ENCODE results near the gene SMO. TPM values are rescaled to one million over a fixed set of nuclear protein-coding genes. Genes with fewer than 3 reads are reported as not detected.
A peak's percentile ranks its signal among the peaks of the same experiment; 100 is the strongest.
"Not testable (repeated sequence)": the region's sequence is repeated elsewhere in the genome, so short reads cannot be mapped to it uniquely, and the experiment has no call there.

Gene SMO
- total and polyA plus RNA-seq, 12 donors, result 1.7 to 8.3 (median 4.9) TPM

DNA sequence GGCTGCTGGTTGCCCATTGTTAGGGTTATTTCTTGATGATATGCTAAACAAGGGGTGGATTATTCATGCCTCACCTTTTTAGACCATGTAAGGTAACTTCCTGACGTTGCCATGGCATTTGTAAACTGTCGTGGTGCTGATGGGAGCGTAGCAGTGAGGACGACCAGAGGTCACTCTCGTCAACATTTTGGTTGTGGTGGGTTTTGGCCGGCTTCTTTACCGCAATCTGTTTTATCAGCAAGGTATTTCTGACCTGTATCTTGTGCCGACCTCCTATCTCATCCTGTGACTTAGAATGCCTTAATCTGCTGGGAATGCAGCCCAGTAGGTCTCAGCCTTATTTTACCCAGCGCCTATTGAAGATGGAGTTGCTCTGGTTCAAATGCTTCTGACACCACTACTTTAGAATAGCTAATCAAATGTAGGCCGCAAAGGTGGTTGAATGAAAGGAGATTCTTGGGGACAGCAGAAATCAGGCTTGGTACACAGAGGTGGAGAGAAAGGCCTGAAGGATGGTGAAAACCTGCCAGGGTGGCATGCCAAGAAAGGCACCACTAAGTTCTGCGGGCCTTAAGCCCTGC is 17.9 kb upstream of the SMO start:
- Histone ChIP-seq H3K27me3 (peaks cover 0 to 8% (median 0%) of the 10 kb centered on the region in 7 donors), H3K36me3 (no peaks in the 10 kb centered on the region), H3K27ac (no peak overlapping the region), H3K4me3 (peak overlapping the region in 1 of 10 donors; percentile 56), H3K4me1 (peaks cover 0 to 19% (median 10%) of the 10 kb centered on the region in 9 donors), H3K9me3 (no peaks in the 10 kb centered on the region)
- TF ChIP-seq, protein P1, sequence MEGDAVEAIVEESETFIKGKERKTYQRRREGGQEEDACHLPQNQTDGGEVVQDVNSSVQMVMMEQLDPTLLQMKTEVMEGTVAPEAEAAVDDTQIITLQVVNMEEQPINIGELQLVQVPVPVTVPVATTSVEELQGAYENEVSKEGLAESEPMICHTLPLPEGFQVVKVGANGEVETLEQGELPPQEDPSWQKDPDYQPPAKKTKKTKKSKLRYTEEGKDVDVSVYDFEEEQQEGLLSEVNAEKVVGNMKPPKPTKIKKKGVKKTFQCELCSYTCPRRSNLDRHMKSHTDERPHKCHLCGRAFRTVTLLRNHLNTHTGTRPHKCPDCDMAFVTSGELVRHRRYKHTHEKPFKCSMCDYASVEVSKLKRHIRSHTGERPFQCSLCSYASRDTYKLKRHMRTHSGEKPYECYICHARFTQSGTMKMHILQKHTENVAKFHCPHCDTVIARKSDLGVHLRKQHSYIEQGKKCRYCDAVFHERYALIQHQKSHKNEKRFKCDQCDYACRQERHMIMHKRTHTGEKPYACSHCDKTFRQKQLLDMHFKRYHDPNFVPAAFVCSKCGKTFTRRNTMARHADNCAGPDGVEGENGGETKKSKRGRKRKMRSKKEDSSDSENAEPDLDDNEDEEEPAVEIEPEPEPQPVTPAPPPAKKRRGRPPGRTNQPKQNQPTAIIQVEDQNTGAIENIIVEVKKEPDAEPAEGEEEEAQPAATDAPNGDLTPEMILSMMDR (IDR thresholded peaks at IDR 0.05), result no peak
- intact Hi-C loops (cut with DNase I), result no loop called here
- ATAC-seq, result no peak
- 92 to 93% methylated on average over 11 of the region's 11 CpGs for WGBS, 2 donors
- no peak for DNase-seq

DNA sequence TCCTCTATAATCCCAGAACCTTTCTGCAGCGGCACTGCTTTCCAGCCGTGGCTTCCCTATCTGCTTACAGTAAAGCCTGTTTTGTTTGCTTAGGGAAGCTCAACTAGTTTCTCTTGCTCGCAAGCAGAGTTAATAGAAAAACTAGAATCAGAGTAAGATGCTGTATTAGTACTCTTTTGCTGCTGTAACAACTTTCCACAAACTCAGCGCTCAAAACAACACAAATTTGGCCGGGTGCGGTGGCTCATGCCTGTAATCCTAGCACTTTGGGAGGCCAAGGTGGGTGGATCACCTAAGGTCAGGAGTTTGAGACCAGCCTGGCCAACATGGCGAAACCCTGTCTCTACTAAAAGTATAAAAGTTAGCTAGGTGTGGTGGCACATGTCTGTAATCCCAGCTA is 14.6 kb upstream of the SMO start:
- intact Hi-C loops (cut with DNase I); H3K9me3 ChIP-seq; H3K27me3 ChIP-seq; H3K4me3 ChIP-seq; H3K27ac ChIP-seq; ATAC-seq; H3K36me3 ChIP-seq; DNase-seq: not testable (repeated sequence)
- WGBS, 2 donors, result 95 to 97% methylated on average over 7 of the region's 7 CpGs
- H3K4me1 ChIP-seq, result peaks cover 0 to 16% (median 3%) of the 10 kb centered on the region in 9 donors

DNA sequence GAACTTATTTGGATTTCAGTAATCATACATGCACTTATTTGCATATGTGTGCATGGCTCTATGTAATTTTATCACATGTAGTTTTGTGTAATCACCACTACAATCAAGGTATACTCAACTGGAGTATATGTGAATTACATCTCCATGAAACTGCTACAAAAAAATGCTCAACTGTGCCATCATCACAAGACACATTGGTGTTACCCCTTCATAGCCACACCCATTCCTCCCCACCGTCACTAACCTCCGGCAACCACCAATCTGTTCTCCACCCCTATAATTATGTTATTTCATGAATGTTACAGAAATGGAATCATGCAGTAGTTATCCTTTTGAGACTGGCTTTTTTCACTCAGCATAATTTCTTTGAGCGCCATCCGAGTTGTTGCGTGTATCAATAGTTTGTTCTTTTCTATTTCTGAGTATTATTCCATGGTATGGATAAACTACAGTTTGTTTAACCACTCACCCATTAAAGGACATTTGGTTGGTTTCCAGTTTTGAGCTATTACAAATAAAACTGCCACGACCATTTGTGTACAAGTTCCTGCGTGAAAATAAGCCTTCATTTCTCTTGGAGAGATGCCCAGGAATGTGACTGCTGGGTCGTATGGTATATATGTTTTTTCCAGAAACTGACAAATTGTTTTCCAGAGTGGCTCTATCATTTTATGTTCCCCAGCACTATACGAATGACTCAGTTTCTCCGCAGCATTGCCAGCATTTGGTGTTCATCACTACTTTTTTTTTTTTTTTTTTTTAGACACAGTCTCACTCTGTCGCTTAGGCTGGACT is 11.3 kb upstream of the SMO start:
- H3K36me3 ChIP-seq, result no peaks in the 10 kb centered on the region
- 55 to 63% methylated on average over 11 of the region's 11 CpGs for WGBS, 2 donors
- no peaks in the 10 kb centered on the region for H3K9me3 ChIP-seq
- no peak overlapping the region for H3K4me3 ChIP-seq
- ATAC-seq (no peak), DNase-seq (no peak)
- peaks cover 0 to 22% (median 0%) of the 10 kb centered on the region in 7 donors for H3K27me3 ChIP-seq
- H3K4me1 ChIP-seq, result no peaks in the 10 kb centered on the region
- TF ChIP-seq, protein P1 (IDR thresholded peaks at IDR 0.05), result no peak
- no peak overlapping the region for H3K27ac ChIP-seq
- intact Hi-C loops (cut with DNase I), result no loop called here

- ATAC-seq, result no peak
- TF ChIP-seq, protein P1 (IDR thresholded peaks at IDR 0.05), result no peak
- WGBS, 2 donors, result 49 to 54% methylated on average over 6 of the region's 6 CpGs
- Histone ChIP-seq H3K27ac (no peak overlapping the region), H3K9me3 (no peaks in the 10 kb centered on the region), H3K27me3 (peaks cover 0 to 35% (median 9%) of the 10 kb centered on the region in 7 donors), H3K4me3 (no peak overlapping the region), H3K36me3 (no peaks in the 10 kb centered on the region), H3K4me1 (peaks cover 0 to 15% (median 9%) of the 10 kb centered on the region in 9 donors)
- intact Hi-C loops (cut with DNase I), result no loop called here
- no peak for DNase-seq
Observed at GRCh38 chr7:129184981-129185670, 3.3 kb upstream of the SMO start.

Measured in heart right ventricle (tissue), 16 donors.